K562 (cell line): ENCODE results near the gene TP73. TPM values are rescaled to one million over a fixed set of nuclear protein-coding genes. Genes with fewer than 3 reads are reported as not detected.
A peak's percentile ranks its signal among the peaks of the same experiment; 100 is the strongest.

Experiments used
- DPF2 ChIP-seq: fragments of 450-650 bp; IDR thresholded peaks from 2 replicates; pipeline ENCODE4 v1.6.1; 2016
- FOXO4 ChIP-seq: fragments of 450-650 bp; formaldehyde crosslinking; IDR thresholded peaks from 2 replicates; pipeline ENCODE4 v1.4.0; 2020; ENCODE audit warnings: mild to moderate bottlenecking, moderate library complexity
- HNRNPH1 ChIP-seq: fragments of 200-400 bp; formaldehyde crosslinking; optimal IDR thresholded peaks from 2 replicates; pipeline ENCODE3; 2017; ENCODE audit warnings: low read depth, mild to moderate bottlenecking, low read length, moderate library complexity
- NCOA4 ChIP-seq: fragments of 450-650 bp; IDR thresholded peaks from 2 replicates; pipeline ENCODE4 v1.6.1; 2018; ENCODE audit warnings: mild to moderate bottlenecking; ENCODE audit not compliant: partially characterized antibody
- NR3C1 ChIP-seq: sonication (generic); formaldehyde crosslinking; IDR thresholded peaks from 2 replicates; pipeline ENCODE4 v1.8.1; 2022; ENCODE audit warnings: missing genetic modification reagents
- POLR2G ChIP-seq: fragments of 200-400 bp; formaldehyde crosslinking; IDR thresholded peaks from 2 replicates; pipeline ENCODE4 v1.6.1; 2017; ENCODE audit warnings: low read depth, mild to moderate bottlenecking, antibody characterized with exemption, low read length, moderate library complexity
- SMARCE1 ChIP-seq: fragments of 450-650 bp; IDR thresholded peaks from 2 replicates; pipeline ENCODE4 v1.7.1; 2016; ENCODE audit warnings: mild to moderate bottlenecking
- ZBTB17 ChIP-seq: fragments of 450-650 bp; formaldehyde crosslinking; IDR thresholded peaks from 2 replicates; pipeline ENCODE4 v1.4.0; 2020; ENCODE audit warnings: mild to moderate bottlenecking
- ZKSCAN1 ChIP-seq: fragments of 150-350 bp; IDR thresholded peaks from 2 replicates; pipeline ENCODE4 v1.6.1; 2016; ENCODE audit warnings: low read depth, low read length
- ZNF134 ChIP-seq: fragments of 250-450 bp; sonication (Bioruptor Pico); conservative IDR thresholded peaks from 2 replicates; pipeline ENCODE4 v1.4.0; 2020
- ZNF253 ChIP-seq: fragments of 250-450 bp; sonication (Bioruptor Pico); conservative IDR thresholded peaks from 2 replicates; pipeline ENCODE4 v1.6.1; 2021; ENCODE audit warnings: mild to moderate bottlenecking
- polyA plus RNA-seq, 8 experiments: library from polyadenylated mRNA; depleted of rRNA in 4 of 8; stranded (reverse) in 5 of 8; unstranded in 3 of 8; fragments of >200 nt; fragmentation: Nextera tagmentation in 2 of 8; fragmentation: Illumina TruSeq in 1 of 8; extraction: Ambion mirVana in 2 of 8; extraction: Trizol in 1 of 8; gene quantifications; 2 replicates each; pipeline versions ENCODE4 v1.2.1 to v1.2.3, GENCODE V29; 2011 to 2014; ENCODE audit warnings: inconsistent platforms in 1 of 8, missing spikeins in 1 of 8
- total RNA-seq, 7 experiments: library from RNA; depleted of rRNA in 6 of 7; stranded (reverse); fragments of >200 nt in 6 of 7; fragmentation: Illumina TruSeq in 2 of 7; extraction: Trizol in 2 of 7; gene quantifications; 2 replicates each; pipeline versions ENCODE4 v1.2.1 to v1.2.3, GENCODE V29; 2011 to 2021; ENCODE audit warnings: low replicate concordance in 1 of 7
- TF ChIP-seq, protein P1 (sequence below): fragments of 450-650 bp; IDR thresholded peaks from 2 replicates; pipeline ENCODE4 v1.6.1; 2016
- TF ChIP-seq, protein P2 (sequence below): fragments of 450-650 bp; formaldehyde crosslinking; IDR thresholded peaks from 2 replicates; pipeline ENCODE4 v1.4.0; 2022; ENCODE audit warnings: mild to moderate bottlenecking, moderate library complexity
- TF ChIP-seq, protein P3 (sequence below): fragments of 450-650 bp; IDR thresholded peaks from 2 replicates; pipeline ENCODE4 v1.7.1; 2018; ENCODE audit warnings: mild to moderate bottlenecking, low read depth; ENCODE audit not compliant: partially characterized antibody

TP73 gene
- total and polyA plus RNA-seq, 9 of the 15 experiments (the other 6 are each of a cell fraction or from before 2014, with no cell fraction given), result 0.07 to 1.6 (median 0.40) TPM; not detected in 2

GRCh38 chr1:3774946-3775489, 122.7 kb downstream of the TP73 start (continued):
- no peak for TF ChIP-seq ZBTB17
- no peak for TF ChIP-seq NCOA4
- no peak for TF ChIP-seq HNRNPH1
- TF ChIP-seq NR3C1 (CRISPR knock-in tag), result no peak
- peak; percentile 86; the same call in 1 of the 2 replicates for TF ChIP-seq SMARCE1
- TF ChIP-seq, protein P1, sequence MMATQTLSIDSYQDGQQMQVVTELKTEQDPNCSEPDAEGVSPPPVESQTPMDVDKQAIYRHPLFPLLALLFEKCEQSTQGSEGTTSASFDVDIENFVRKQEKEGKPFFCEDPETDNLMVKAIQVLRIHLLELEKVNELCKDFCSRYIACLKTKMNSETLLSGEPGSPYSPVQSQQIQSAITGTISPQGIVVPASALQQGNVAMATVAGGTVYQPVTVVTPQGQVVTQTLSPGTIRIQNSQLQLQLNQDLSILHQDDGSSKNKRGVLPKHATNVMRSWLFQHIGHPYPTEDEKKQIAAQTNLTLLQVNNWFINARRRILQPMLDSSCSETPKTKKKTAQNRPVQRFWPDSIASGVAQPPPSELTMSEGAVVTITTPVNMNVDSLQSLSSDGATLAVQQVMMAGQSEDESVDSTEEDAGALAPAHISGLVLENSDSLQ, result no peak
- TF ChIP-seq, protein P2, sequence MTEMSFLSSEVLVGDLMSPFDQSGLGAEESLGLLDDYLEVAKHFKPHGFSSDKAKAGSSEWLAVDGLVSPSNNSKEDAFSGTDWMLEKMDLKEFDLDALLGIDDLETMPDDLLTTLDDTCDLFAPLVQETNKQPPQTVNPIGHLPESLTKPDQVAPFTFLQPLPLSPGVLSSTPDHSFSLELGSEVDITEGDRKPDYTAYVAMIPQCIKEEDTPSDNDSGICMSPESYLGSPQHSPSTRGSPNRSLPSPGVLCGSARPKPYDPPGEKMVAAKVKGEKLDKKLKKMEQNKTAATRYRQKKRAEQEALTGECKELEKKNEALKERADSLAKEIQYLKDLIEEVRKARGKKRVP (CRISPR knock-in tag), result no peak
- TF ChIP-seq ZKSCAN1, result no peak
- peak; percentile 70; the same call in 1 of the 2 replicates for TF ChIP-seq ZNF134 (CRISPR knock-in tag)
- TF ChIP-seq POLR2G, result no peak; the same call in 1 of the 2 replicates
- TF ChIP-seq DPF2, result peak; percentile 92
- no peak for TF ChIP-seq ZNF253 (CRISPR knock-in tag)
- TF ChIP-seq, protein P3, sequence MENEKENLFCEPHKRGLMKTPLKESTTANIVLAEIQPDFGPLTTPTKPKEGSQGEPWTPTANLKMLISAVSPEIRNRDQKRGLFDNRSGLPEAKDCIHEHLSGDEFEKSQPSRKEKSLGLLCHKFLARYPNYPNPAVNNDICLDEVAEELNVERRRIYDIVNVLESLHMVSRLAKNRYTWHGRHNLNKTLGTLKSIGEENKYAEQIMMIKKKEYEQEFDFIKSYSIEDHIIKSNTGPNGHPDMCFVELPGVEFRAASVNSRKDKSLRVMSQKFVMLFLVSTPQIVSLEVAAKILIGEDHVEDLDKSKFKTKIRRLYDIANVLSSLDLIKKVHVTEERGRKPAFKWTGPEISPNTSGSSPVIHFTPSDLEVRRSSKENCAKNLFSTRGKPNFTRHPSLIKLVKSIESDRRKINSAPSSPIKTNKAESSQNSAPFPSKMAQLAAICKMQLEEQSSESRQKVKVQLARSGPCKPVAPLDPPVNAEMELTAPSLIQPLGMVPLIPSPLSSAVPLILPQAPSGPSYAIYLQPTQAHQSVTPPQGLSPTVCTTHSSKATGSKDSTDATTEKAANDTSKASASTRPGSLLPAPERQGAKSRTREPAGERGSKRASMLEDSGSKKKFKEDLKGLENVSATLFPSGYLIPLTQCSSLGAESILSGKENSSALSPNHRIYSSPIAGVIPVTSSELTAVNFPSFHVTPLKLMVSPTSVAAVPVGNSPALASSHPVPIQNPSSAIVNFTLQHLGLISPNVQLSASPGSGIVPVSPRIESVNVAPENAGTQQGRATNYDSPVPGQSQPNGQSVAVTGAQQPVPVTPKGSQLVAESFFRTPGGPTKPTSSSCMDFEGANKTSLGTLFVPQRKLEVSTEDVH, result no peak
- TF ChIP-seq FOXO4 (CRISPR knock-in tag), result no peak
